ENCODE data around the gene PCP4.

PCP4 gene

DNA sequence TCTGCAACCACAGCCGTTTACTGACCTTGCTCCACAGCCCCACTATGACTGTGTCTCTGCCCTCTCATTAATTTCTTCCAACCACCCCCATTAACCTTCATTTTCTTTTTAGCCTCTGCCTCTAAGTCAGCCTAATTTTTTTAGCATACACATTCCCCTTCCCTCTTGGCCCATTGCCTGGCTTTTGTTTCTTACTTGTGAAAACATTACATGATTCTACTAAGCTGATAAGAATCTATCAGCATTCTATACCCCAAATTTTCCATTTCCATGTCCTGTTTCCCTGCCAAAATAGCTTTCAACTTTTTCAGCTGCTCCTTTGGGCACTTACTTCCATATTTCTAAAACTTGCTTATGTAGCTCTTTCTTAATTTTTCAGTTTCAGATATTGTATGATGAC lies 79.8 kb downstream of the PCP4 start:
- Histone ChIP-seq H3K4me3 (ENCODE audit: low read length in 2 of 2) (no peak overlapping the region), H3K27ac (ENCODE audit: low read depth in 2 of 2, low read length in 2 of 2) (no peak overlapping the region), H3K4me1 (ENCODE audit: control insufficient read depth in 2 of 2, insufficient read depth in 2 of 2, low read length in 2 of 2) (no peaks in the 10 kb centered on the region), H3K9me3 (ENCODE audit: control insufficient read depth in 2 of 2, low read length in 2 of 2) (no peaks in the 10 kb centered on the region), H3K9ac (ENCODE audit: low read depth in 1 of 2, low read length in 2 of 2) (no peak overlapping the region), H3K36me3 (ENCODE audit: control insufficient read depth in 2 of 2, insufficient read depth in 2 of 2, low read length in 2 of 2) (no peaks in the 10 kb centered on the region), H3K27me3 (ENCODE audit: control insufficient read depth in 2 of 2, insufficient read depth in 2 of 2, low read length in 2 of 2) (no peaks in the 10 kb centered on the region)

DNA sequence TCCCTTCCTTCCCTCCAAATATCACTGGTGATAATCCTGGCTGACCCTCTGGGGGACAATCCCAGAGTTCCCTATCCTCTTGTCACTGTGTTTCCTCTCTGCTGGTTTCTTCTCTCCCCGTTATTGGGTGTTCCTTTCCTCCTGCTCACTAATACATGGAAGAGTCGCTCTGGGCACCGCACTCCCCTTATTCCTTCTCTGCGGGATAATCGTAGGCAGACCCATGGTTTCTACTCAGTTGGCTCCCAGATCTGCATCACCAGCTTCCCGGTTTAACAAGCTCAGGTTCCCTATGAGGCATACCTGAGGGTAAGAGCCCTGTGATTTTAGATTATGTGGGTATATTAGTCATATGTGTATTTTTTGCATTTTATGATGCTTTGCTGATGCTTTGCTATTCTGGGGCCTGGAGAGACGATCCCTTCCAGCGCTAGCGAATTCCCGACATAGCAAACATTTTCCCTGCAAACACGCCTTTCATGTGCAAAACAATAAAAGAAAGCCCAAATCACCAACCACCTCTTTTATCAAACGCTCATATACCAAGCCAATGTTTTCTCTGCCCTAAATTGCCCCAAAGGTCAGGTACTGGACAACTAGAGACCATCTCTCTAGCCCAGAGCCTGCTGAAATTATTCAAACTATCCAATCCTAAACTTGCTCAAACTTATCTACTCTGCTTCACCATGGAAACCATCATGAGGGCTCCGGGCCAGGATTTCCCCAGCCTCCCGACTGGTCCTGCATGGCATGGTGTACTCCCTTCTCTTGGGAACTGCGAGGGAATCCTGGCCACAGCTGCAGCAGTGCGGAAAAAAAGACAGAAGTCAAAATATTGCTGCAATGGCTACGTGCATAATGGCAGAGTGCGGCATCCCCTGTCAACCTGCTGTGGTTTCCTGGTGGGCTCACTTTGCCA lies 84.2 kb downstream of the PCP4 start:
- Histone ChIP-seq H3K9me3 (ENCODE audit: control insufficient read depth in 2 of 2, low read length in 2 of 2) (no peaks in the 10 kb centered on the region), H3K4me1 (ENCODE audit: control insufficient read depth in 2 of 2, insufficient read depth in 2 of 2, low read length in 2 of 2) (no peaks in the 10 kb centered on the region), H3K27ac (ENCODE audit: low read depth in 2 of 2, low read length in 2 of 2) (no peak overlapping the region), H3K27me3 (ENCODE audit: control insufficient read depth in 2 of 2, insufficient read depth in 2 of 2, low read length in 2 of 2) (no peaks in the 10 kb centered on the region), H3K4me3 (ENCODE audit: low read length in 2 of 2) (no peak overlapping the region), H3K36me3 (ENCODE audit: control insufficient read depth in 2 of 2, insufficient read depth in 2 of 2, low read length in 2 of 2) (no peaks in the 10 kb centered on the region), H3K9ac (ENCODE audit: low read depth in 1 of 2, low read length in 2 of 2) (no peak overlapping the region)

- Histone ChIP-seq H3K4me3 (ENCODE audit: low read length in 2 of 2) (no peak overlapping the region), H3K27ac (ENCODE audit: low read depth in 2 of 2, low read length in 2 of 2) (no peak overlapping the region), H3K9ac (ENCODE audit: low read depth in 1 of 2, low read length in 2 of 2) (no peak overlapping the region), H3K4me1 (ENCODE audit: control insufficient read depth in 2 of 2, insufficient read depth in 2 of 2, low read length in 2 of 2) (no peaks in the 10 kb centered on the region), H3K36me3 (ENCODE audit: control insufficient read depth in 2 of 2, insufficient read depth in 2 of 2, low read length in 2 of 2) (no peaks in the 10 kb centered on the region), H3K9me3 (ENCODE audit: control insufficient read depth in 2 of 2, low read length in 2 of 2) (no peaks in the 10 kb centered on the region), H3K27me3 (ENCODE audit: control insufficient read depth in 2 of 2, insufficient read depth in 2 of 2, low read length in 2 of 2) (no peaks in the 10 kb centered on the region)
These were observed 85.0 kb downstream of the PCP4 start for GRCh38 chr21:39952265-39952664.

- Histone ChIP-seq H3K4me1 (ENCODE audit: control insufficient read depth in 2 of 2, insufficient read depth in 2 of 2, low read length in 2 of 2) (no peaks in the 10 kb centered on the region), H3K9ac (ENCODE audit: low read depth in 1 of 2, low read length in 2 of 2) (no peak overlapping the region), H3K4me3 (ENCODE audit: low read length in 2 of 2) (no peak overlapping the region), H3K27ac (ENCODE audit: low read depth in 2 of 2, low read length in 2 of 2) (no peak overlapping the region), H3K36me3 (ENCODE audit: control insufficient read depth in 2 of 2, insufficient read depth in 2 of 2, low read length in 2 of 2) (no peaks in the 10 kb centered on the region), H3K27me3 (ENCODE audit: control insufficient read depth in 2 of 2, insufficient read depth in 2 of 2, low read length in 2 of 2) (no peaks in the 10 kb centered on the region), H3K9me3 (ENCODE audit: control insufficient read depth in 2 of 2, low read length in 2 of 2) (no peaks in the 10 kb centered on the region)
These were observed 87.3 kb downstream of the PCP4 start for GRCh38 chr21:39954570-39954969.

- no peak overlapping the region for H3K4me3 ChIP-seq (ENCODE audit: low read length in 2 of 2)
These were observed 88.1 kb downstream of the PCP4 start for GRCh38 chr21:39955326-39955725.

DNA sequence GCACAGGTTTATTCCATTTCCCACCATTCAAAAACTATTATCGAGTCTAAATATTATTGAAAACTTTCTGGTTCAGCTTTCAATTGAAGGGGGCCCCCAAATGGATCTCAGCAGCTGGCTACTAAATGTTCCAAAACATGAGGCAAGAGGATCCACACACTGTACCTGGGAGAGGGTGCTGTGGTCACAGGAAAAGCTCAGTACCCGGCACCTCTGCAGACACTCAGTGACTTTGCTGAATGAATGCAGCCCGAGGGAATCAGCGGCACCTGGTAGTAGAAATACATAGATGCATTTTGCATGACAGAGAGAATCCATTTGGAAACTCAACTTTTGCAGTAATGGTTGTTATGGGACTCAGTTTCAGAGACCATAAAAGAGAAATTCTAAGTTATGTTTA lies 89.3 kb downstream of the PCP4 start:
- no peak overlapping the region for H3K4me3 ChIP-seq (ENCODE audit: low read length in 2 of 2)
- no peaks in the 10 kb centered on the region for H3K36me3 ChIP-seq (ENCODE audit: control insufficient read depth in 2 of 2, insufficient read depth in 2 of 2, low read length in 2 of 2)
- H3K27me3 ChIP-seq (ENCODE audit: control insufficient read depth in 2 of 2, insufficient read depth in 2 of 2, low read length in 2 of 2): no peaks in the 10 kb centered on the region
- no peak overlapping the region for H3K27ac ChIP-seq (ENCODE audit: low read depth in 2 of 2, low read length in 2 of 2)
- no peaks in the 10 kb centered on the region for H3K4me1 ChIP-seq (ENCODE audit: control insufficient read depth in 2 of 2, insufficient read depth in 2 of 2, low read length in 2 of 2)
- no peaks in the 10 kb centered on the region for H3K9me3 ChIP-seq (ENCODE audit: control insufficient read depth in 2 of 2, low read length in 2 of 2)
- no peak overlapping the region for H3K9ac ChIP-seq (ENCODE audit: low read depth in 1 of 2, low read length in 2 of 2)

More at GRCh38 chr21:39955326-39955725, 88.1 kb downstream of the PCP4 start:
- Histone ChIP-seq H3K9me3 (ENCODE audit: control insufficient read depth in 2 of 2, low read length in 2 of 2) (no peaks in the 10 kb centered on the region), H3K27me3 (ENCODE audit: control insufficient read depth in 2 of 2, insufficient read depth in 2 of 2, low read length in 2 of 2) (no peaks in the 10 kb centered on the region), H3K9ac (ENCODE audit: low read depth in 1 of 2, low read length in 2 of 2) (no peak overlapping the region), H3K27ac (ENCODE audit: low read depth in 2 of 2, low read length in 2 of 2) (no peak overlapping the region), H3K4me1 (ENCODE audit: control insufficient read depth in 2 of 2, insufficient read depth in 2 of 2, low read length in 2 of 2) (no peaks in the 10 kb centered on the region), H3K36me3 (ENCODE audit: control insufficient read depth in 2 of 2, insufficient read depth in 2 of 2, low read length in 2 of 2) (no peaks in the 10 kb centered on the region)

DNA sequence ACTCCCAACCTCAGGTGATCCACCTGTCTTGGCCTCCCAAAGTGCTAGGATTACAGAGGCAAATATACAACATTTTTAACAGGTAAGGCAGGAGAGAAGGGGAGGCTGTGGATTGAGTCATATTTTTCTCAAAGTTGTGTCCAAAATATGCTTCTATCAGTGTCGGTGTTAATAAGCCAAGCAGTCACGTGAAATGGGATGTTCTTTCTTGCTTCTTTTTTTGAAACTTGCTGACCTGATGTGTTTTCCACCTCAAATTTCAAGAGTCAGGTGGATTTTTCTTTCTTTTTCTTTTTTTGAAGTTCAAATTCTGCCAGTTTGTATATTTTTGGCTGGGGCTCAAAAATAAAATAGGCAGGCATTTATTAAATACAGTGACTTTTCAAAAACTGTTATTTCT lies 91.5 kb downstream of the PCP4 start:
- H3K27me3 ChIP-seq (ENCODE audit: control insufficient read depth in 2 of 2, insufficient read depth in 2 of 2, low read length in 2 of 2): no peaks in the 10 kb centered on the region
- H3K4me3 ChIP-seq (ENCODE audit: low read length in 2 of 2): no peak overlapping the region
- no peaks in the 10 kb centered on the region for H3K9me3 ChIP-seq (ENCODE audit: control insufficient read depth in 2 of 2, low read length in 2 of 2)
- H3K9ac ChIP-seq (ENCODE audit: low read depth in 1 of 2, low read length in 2 of 2): no peak overlapping the region
- H3K4me1 ChIP-seq (ENCODE audit: control insufficient read depth in 2 of 2, insufficient read depth in 2 of 2, low read length in 2 of 2): no peaks in the 10 kb centered on the region
- H3K27ac ChIP-seq (ENCODE audit: low read depth in 2 of 2, low read length in 2 of 2): no peak overlapping the region
- H3K36me3 ChIP-seq (ENCODE audit: control insufficient read depth in 2 of 2, insufficient read depth in 2 of 2, low read length in 2 of 2): no peaks in the 10 kb centered on the region

DNA sequence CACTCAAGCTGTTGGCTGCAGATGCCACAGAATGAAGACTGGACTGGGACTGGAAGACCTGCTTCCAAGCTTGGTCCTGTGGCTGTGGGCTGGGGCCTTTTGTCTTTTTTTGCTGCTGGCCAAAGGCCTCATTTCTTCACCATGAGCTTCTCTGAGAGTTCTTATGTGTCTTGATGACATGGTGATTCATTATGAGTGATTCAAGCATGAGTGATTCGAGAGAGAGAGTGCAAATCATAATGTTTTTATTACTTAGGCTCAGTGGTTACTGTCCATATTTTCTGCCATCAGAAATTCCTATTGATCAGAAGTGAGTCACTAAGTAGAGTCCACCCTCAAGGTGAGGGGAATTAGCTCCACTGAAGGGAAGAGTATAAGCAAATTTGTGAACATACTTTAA lies 94.0 kb downstream of the PCP4 start:
- no peaks in the 10 kb centered on the region for H3K27me3 ChIP-seq (ENCODE audit: control insufficient read depth in 2 of 2, insufficient read depth in 2 of 2, low read length in 2 of 2)
- H3K36me3 ChIP-seq (ENCODE audit: control insufficient read depth in 2 of 2, insufficient read depth in 2 of 2, low read length in 2 of 2): no peaks in the 10 kb centered on the region
- H3K9ac ChIP-seq (ENCODE audit: low read depth in 1 of 2, low read length in 2 of 2): no peak overlapping the region
- no peak overlapping the region for H3K27ac ChIP-seq (ENCODE audit: low read depth in 2 of 2, low read length in 2 of 2)
- H3K4me3 ChIP-seq (ENCODE audit: low read length in 2 of 2): no peak overlapping the region
- no peaks in the 10 kb centered on the region for H3K4me1 ChIP-seq (ENCODE audit: control insufficient read depth in 2 of 2, insufficient read depth in 2 of 2, low read length in 2 of 2)
- H3K9me3 ChIP-seq (ENCODE audit: control insufficient read depth in 2 of 2, low read length in 2 of 2): peaks cover 0 to 3% of the 10 kb centered on the region in 2 donors

DNA sequence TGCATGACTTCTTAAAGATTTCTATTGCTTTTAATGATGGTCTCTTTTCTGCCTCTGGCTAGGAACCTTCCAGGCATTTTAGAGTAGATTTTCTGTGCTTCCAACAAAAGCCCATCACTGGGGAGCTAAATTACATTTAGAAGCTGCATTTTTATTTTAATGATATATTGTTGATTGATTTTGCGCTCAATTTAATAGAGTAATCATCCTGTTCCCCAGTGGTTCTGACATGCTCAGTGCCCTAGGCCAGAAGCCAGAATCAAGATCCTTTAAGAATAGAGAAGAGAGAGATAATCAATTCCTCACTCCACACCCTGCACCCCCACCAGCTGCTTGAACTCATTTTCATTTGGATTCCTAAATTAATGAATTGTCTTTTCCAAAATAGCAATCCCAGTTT lies 97.8 kb downstream of the PCP4 start:
- H3K27me3 ChIP-seq (ENCODE audit: control insufficient read depth in 2 of 2, insufficient read depth in 2 of 2, low read length in 2 of 2): no peaks in the 10 kb centered on the region
- no peak overlapping the region for H3K27ac ChIP-seq (ENCODE audit: low read depth in 2 of 2, low read length in 2 of 2)
- no peak overlapping the region for H3K4me3 ChIP-seq (ENCODE audit: low read length in 2 of 2)
- H3K36me3 ChIP-seq (ENCODE audit: control insufficient read depth in 2 of 2, insufficient read depth in 2 of 2, low read length in 2 of 2): no peaks in the 10 kb centered on the region
- H3K9ac ChIP-seq (ENCODE audit: low read depth in 1 of 2, low read length in 2 of 2): no peak overlapping the region
- peaks cover 0 to 3% of the 10 kb centered on the region in 2 donors for H3K9me3 ChIP-seq (ENCODE audit: control insufficient read depth in 2 of 2, low read length in 2 of 2)
- H3K4me1 ChIP-seq (ENCODE audit: control insufficient read depth in 2 of 2, insufficient read depth in 2 of 2, low read length in 2 of 2): no peaks in the 10 kb centered on the region

DNA sequence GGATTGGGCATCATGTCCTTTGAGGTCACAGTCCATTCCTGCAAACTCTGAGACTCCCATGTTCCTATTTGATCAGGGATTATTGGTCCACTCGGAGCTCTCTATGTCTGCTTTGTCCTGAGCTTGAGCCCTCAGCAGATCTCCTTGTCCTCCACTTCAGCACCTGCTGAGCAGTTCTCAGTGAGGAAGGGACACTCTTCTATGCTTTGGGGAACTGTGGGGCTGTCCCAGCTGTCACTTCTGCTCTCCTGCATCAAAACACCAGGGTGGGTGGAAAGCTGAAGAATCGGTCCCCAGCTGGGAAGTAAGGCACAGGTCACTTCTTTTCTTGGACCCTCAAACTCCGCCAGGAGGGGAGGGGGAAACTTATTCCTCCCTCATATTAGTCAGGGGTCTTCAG lies 99.5 kb downstream of the PCP4 start:
- Histone ChIP-seq H3K9me3 (ENCODE audit: control insufficient read depth in 2 of 2, low read length in 2 of 2) (peaks cover 0 to 3% of the 10 kb centered on the region in 2 donors), H3K9ac (ENCODE audit: low read depth in 1 of 2, low read length in 2 of 2) (no peak overlapping the region), H3K36me3 (ENCODE audit: control insufficient read depth in 2 of 2, insufficient read depth in 2 of 2, low read length in 2 of 2) (no peaks in the 10 kb centered on the region), H3K27me3 (ENCODE audit: control insufficient read depth in 2 of 2, insufficient read depth in 2 of 2, low read length in 2 of 2) (no peaks in the 10 kb centered on the region), H3K4me1 (ENCODE audit: control insufficient read depth in 2 of 2, insufficient read depth in 2 of 2, low read length in 2 of 2) (no peaks in the 10 kb centered on the region), H3K27ac (ENCODE audit: low read depth in 2 of 2, low read length in 2 of 2) (no peak overlapping the region), H3K4me3 (ENCODE audit: low read length in 2 of 2) (no peak overlapping the region)
